GM15510 (cell line): Measurements from ENCODE around the gene VPS26C.

Experiments
- POLR2A ChIP-seq: IDR thresholded peaks from 3 replicates; pipeline ENCODE4 v1.6.1; 2011; ENCODE audit warnings: borderline replicate concordance; ENCODE audit not compliant: insufficient read length; ENCODE audit errors: extremely low read depth

Gene VPS26C

DNA sequence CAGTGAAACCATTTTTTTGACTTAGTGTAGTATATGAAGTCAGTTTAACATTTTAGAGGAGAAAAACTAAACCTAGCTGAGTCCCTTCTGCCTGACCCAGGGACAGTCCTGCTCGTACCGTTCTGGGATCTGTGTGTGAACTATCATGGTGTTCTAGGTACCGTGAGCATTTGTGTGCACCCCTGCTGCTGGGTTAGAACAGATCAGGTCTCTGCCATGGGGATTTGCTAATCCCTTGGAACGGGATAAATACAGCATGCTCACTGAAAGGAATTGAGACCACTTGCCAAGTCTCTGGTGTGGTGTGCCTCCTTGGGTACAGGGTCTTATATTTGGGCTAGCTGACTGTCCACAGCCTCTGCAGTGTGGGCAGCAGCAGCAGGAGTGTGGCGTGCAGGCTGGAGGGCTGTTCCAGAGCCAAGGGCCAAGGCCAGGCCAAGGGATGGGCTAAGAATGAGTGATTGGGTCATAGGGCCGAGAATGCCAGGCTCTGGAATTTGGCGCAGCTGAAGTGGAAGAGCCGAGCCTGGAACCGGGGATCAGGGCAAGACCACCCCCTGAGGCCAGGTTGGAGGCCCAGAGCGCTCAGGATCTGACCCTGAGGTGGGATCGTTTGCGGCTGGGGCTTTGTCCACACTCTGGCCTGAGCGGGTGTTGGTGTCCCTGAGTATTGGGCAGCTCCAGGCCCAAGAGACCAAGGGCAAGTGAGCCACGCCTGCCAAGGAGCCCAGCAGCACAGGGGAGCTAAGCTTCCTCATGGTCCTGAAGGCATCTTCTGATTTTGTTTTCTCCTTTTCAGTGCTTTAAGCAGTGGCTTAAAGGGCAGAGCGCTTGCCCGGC is 66.3 kb downstream of the VPS26C start:
- TF ChIP-seq POLR2A: no peak

GRCh38 chr21:37199057-37199924 is 67.8 kb downstream of the VPS26C start:
- no peak for TF ChIP-seq POLR2A

DNA sequence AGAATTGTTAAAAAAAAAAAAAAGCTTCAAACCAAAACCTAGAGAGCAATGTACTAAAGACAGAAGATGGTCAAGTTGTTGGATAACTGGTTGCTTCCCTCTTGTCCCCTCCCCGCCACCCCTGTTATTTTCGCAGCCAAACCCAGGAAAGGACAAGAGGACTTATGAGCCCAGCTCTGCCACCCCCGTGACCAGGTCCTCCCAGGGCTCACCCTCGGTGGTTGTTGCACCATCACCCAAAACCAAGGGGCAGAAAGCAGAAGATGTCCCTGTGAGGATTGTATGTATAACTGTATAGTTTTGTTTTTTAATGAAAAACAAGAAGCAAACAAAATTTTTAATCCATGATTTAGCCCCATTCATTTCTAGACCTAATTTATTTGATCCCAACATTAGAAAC is 69.4 kb downstream of the VPS26C start:
- no peak for TF ChIP-seq POLR2A

DNA sequence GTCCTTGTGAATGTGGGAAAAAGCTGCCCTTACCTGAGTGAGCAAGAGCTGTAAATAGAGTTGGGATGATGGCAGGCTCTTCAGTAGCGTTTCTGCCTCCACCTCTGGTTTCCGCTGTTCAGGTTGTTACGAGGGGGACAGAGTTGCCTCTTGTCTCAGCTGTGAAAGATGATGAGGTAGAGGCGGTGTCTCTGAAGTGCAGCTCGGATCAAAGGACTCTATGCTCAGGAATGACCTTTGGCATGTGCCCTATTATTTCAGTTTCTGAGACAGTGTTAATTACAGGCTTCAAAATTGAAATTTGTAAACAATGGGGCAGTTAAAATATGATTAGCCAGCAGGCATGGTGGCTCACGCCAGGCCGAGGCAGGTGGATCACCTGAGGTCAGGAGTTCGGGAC is 70.3 kb downstream of the VPS26C start:
- TF ChIP-seq POLR2A: no peak

DNA sequence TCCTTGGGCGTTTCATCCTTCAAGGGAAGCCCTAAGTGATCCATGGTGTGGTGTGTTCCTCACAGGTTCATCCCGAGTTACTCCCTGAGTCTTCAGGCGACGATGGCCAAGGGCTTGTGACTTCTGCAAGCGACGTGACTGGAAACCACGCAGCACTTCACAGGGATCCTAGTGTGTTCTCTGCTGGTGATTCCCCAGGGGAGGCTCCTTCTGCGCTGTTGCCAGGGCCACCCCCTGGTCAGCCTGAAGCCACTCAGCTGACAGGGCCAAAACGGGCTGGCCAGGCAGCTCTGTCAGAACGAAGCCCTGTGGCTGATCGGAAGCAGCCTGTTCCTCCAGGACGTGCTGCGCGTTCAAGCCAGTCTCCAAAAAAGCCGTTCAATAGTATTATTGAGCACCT is 71.5 kb downstream of the VPS26C start:
- TF ChIP-seq POLR2A: no peak

DNA sequence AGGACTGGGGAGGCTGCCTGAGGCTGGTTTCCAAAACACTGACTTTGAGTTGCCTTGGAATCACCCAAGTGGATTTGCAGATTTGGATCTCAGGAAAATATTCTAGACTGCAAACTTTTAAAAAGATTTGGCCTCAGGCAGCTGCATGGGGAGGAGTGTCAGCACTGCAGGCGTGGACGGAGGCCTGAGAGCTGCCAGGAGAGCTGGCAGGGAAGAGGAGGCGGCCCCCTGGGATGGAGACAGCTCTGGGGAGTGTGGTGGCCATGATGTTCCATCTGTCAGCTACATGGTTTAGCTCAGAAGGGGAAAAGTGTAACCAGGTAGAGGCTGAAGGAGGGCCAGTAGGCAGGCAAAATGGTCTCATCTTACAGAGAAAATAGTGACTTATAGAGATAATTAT is 72.1 kb downstream of the VPS26C start:
- TF ChIP-seq POLR2A: no peak

DNA sequence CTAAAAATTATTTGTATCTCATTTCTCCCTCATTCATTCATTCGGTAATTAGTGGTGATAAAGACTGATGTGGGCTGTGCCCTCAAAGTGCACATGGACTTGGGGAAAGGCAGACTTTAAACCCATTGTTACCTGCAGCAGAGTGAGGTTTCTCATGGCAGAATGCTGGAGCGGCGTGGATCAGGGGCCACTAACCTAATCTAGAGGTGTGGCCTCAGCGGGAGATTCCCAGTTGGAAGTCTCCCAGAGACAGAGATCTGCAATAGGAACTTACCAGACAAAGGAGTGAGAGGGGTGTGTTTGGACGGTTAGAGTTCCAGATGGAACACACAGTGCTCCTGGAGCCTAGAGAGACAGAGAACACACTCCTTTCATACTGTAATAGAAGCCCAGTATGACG is 73.5 kb downstream of the VPS26C start:
- TF ChIP-seq POLR2A: no peak

DNA sequence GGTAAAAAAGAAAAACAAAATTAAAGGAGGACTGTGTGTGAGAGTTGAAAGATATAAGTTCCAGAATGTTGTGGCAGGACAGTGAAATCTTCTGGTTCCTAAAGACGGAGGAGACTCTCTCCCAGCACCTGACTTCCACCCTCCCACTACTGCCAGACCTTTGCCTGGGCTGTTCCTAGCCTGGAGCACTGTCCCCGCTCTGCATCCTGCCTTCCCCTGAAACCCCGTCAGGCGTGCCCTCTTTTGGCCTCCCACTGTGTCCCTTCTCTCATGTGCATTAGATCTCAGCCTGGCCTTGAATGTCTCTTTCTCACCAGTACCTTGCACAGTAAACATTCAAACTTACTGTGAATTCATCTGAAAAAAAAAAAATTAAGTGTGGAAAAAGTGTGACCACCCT is 74.1 kb downstream of the VPS26C start:
- TF ChIP-seq POLR2A: no peak

DNA sequence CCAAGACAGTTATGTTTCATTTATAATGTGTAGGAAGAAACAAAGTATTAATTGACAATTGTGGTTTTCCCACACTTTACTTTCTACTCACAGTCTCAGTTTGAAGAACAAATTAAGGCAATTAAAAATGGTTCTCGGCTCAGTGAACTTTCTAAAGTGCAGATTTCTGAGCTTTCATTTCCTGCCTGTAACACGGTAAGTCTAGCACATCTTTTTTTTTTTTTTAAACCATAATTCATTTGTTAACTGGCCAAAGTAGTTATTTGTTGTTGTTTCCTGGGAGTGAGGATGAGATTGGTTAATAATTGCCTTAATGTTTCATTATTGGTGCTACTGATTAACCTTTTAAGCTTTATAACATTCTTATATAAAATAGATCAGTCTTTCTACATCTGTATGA is 75.1 kb downstream of the VPS26C start:
- TF ChIP-seq POLR2A: no peak

DNA sequence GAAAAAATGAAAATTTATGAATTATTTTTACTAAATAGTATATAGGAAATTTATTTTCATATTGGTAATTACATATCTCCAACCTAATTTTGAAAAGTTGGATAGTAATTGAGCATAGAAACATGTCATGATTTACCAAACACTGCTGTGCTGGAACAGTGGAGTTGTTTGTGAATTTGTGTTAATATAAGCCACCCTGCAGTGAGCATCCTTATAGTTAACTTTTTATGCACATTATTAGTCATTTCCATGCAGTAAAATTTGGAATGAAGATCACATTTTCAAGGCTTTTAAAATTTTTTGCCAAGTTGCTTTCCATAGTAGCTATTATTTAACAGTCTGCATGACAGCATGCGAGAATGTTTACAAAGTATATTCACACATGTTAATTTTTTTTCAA is 78.3 kb downstream of the VPS26C start:
- no peak for TF ChIP-seq POLR2A

- no peak for TF ChIP-seq POLR2A
Measured at GRCh38 chr21:37186983-37187382, 80.2 kb downstream of the VPS26C start.

- no peak for TF ChIP-seq POLR2A
Measured at GRCh38 chr21:37184784-37185593, 82.1 kb downstream of the VPS26C start.

DNA sequence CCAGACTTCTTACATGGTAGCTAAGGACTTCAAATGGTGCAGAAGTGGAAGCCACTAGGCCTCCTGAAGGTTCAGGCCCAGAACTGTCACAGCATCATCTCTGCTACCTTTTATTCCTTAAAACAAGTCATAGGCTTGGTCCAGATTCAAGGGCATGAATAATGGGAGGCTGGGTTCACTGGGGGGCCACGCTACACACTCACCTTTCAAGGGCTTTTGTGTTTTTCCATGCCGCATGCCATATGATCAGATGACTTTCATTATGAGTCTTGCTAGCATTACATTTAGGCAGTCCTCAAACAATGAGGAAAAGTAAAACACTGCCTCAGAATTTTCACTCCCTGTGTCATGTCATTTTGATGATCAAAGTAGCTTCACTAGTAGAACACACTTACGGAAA is 83.4 kb downstream of the VPS26C start:
- TF ChIP-seq POLR2A: no peak

DNA sequence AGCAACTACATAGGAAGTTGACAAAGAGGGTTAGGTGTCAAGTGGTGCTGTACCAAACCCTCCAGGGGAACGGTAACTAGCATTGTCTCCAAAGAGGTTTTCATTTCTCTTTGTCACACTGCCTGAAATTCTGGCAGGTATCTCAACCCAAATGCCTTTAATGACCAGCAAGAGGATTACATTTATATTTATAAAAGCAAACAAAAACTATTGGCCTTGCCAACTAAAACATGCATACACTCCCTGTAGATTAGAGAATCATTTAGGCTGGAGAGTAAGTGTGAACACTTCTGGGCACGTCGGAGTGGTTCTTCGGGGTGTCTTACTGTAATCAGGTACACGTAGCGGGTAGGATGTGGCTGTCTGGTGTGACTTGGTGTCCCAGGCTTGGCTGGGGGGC is 84.9 kb downstream of the VPS26C start:
- no peak for TF ChIP-seq POLR2A

- TF ChIP-seq POLR2A: no peak
Measured at GRCh38 chr21:37181059-37181458, 86.1 kb downstream of the VPS26C start.

DNA sequence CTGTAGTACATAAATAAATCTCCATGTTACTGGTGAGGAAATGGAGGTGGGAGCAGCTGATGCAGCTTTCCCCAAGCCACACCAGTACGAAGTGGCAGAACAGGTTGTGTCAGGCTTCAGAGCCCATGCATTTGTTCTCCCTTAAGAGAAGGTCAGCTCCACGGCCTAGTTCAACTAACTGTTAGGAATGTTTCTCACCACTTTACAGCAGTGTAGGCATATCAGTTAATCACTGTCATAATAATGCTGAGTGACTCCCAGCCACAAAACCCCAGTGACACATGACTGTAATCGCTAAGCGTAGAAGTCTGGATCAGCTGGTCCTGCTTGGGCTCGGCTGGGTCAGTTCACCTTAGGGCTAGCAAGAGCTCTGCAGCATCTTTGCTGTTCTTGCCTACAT is 90.4 kb downstream of the VPS26C start:
- no peak for TF ChIP-seq POLR2A
